ENCODE results near the gene ANKRD61. TPM values are rescaled to one million over a fixed set of nuclear protein-coding genes. Genes with fewer than 3 reads are reported as not detected.
"Not testable (repeated sequence)": the region's sequence is repeated elsewhere in the genome, so short reads cannot be mapped to it uniquely, and the experiment has no call there.

ANKRD61 gene
- total RNA-seq, 1 donor from 2014 or later, result 0.58 TPM

- peaks cover 17% of the 10 kb centered on the region for H3K4me1 Mint-ChIP-seq
- peak overlapping the region; percentile 100 for H3K27ac Mint-ChIP-seq
- peaks cover 14% of the 10 kb centered on the region for H3K36me3 Mint-ChIP-seq (ENCODE audit: low read depth)
- H3K27me3 Mint-ChIP-seq, result no peaks in the 10 kb centered on the region
- H3K9me3 Mint-ChIP-seq, result no peaks in the 10 kb centered on the region
- intact Hi-C loops (cut with micrococcal nuclease), result no loop called here
- DNase-seq, result no peak
- H3K4me3 Mint-ChIP-seq, result peak overlapping the region; percentile 97
Observed at GRCh38 chr7:6057316-6058129, 26.3 kb downstream of the ANKRD61 start.

- H3K27ac Mint-ChIP-seq; H3K27me3 Mint-ChIP-seq; H3K9me3 Mint-ChIP-seq; DNase-seq; H3K36me3 Mint-ChIP-seq (ENCODE audit: low read depth); H3K4me3 Mint-ChIP-seq; intact Hi-C loops (cut with micrococcal nuclease): not testable (repeated sequence)
- H3K4me1 Mint-ChIP-seq, result peaks cover 17% of the 10 kb centered on the region
Observed at GRCh38 chr7:6059941-6060340, 28.8 kb downstream of the ANKRD61 start.

- Mint-ChIP-seq H3K27ac (no peak overlapping the region), H3K4me1 (no peaks in the 10 kb centered on the region), H3K9me3 (no peaks in the 10 kb centered on the region), H3K4me3 (no peak overlapping the region), H3K27me3 (no peaks in the 10 kb centered on the region), H3K36me3 (ENCODE audit: low read depth) (no peaks in the 10 kb centered on the region)
- intact Hi-C loops (cut with micrococcal nuclease), result no loop called here
- no peak for DNase-seq
Observed at GRCh38 chr7:6071406-6071805, 40.2 kb downstream of the ANKRD61 start.

GRCh38 chr7:6074612-6075380 is 43.6 kb downstream of the ANKRD61 start:
- intact Hi-C loops (cut with micrococcal nuclease), result no loop called here
- Mint-ChIP-seq H3K27me3 (no peaks in the 10 kb centered on the region), H3K27ac (no peak overlapping the region), H3K36me3 (ENCODE audit: low read depth) (no peaks in the 10 kb centered on the region), H3K4me1 (no peaks in the 10 kb centered on the region), H3K9me3 (no peaks in the 10 kb centered on the region), H3K4me3 (no peak overlapping the region)
- no peak for DNase-seq

- no peak overlapping the region for H3K4me3 Mint-ChIP-seq
- H3K9me3 Mint-ChIP-seq, result no peaks in the 10 kb centered on the region
- intact Hi-C loops (cut with micrococcal nuclease), result no loop called here
- H3K4me1 Mint-ChIP-seq, result peaks cover 5% of the 10 kb centered on the region
- no peaks in the 10 kb centered on the region for H3K36me3 Mint-ChIP-seq (ENCODE audit: low read depth)
- H3K27ac Mint-ChIP-seq, result no peak overlapping the region
- no peaks in the 10 kb centered on the region for H3K27me3 Mint-ChIP-seq
- no peak for DNase-seq
Observed at GRCh38 chr7:6078548-6078947, 47.4 kb downstream of the ANKRD61 start.

- intact Hi-C loops (cut with micrococcal nuclease); H3K27ac Mint-ChIP-seq; DNase-seq; H3K4me3 Mint-ChIP-seq; H3K36me3 Mint-ChIP-seq (ENCODE audit: low read depth); H3K27me3 Mint-ChIP-seq; H3K9me3 Mint-ChIP-seq; H3K4me1 Mint-ChIP-seq: not testable (repeated sequence)
Observed at GRCh38 chr7:6083047-6083446, 51.9 kb downstream of the ANKRD61 start.

Other genes starting within 250 kb of the ANKRD61 start
- gene RNF216, start 249.7 kb upstream of the ANKRD61 start, total RNA-seq, result 41.0 and 41.1 TPM in 2 replicates
- gene OCM, start 150.6 kb upstream of the ANKRD61 start, total RNA-seq, result not detected in 2 replicates
- 108 and 124 TPM in 2 replicates for gene CCZ1, start 132.6 kb upstream of the ANKRD61 start, total RNA-seq
- 0.49 TPM in 1 of 2 replicates, not detected in the other for gene RSPH10B, start 60.7 kb upstream of the ANKRD61 start, total RNA-seq
- gene PMS2, start 22.3 kb upstream of the ANKRD61 start, total RNA-seq, result 23.6 and 24.1 TPM in 2 replicates
- gene AIMP2, start 22.1 kb upstream of the ANKRD61 start, total RNA-seq, result 86.2 and 95.6 TPM in 2 replicates
- 105 and 108 TPM in 2 replicates for gene EIF2AK1, start 27.8 kb downstream of the ANKRD61 start, total RNA-seq
- gene USP42, start 73.6 kb downstream of the ANKRD61 start, total RNA-seq, result 16.6 and 17.0 TPM in 2 replicates
- gene CYTH3, start 241.2 kb downstream of the ANKRD61 start, total RNA-seq, result 0.65 and 1.3 TPM in 2 replicates